Stimulated activated CD4-positive, alpha-beta T cell treated with anti-CD3 and anti-CD28 coated beads, Interleukin-12 subunit alpha, Interleukin-12 subunit beta, amount 100 ng/mL, for 4 hours (primary cell): ENCODE results near the gene KDM3B.
"Not testable (repeated sequence)": the region's sequence is repeated elsewhere in the genome, so short reads cannot be mapped to it uniquely, and the experiment has no call there.

Experiments
- DNase-seq: peaks from one replicate; pipeline ENCODE4 v3.0.0-alpha.2; 2020

Gene KDM3B

GRCh38 chr5:138351517-138351916, 968 bp upstream of the KDM3B start:
- DNase-seq: no peak

GRCh38 chr5:138352722-138353559, 456 bp downstream of the KDM3B start:
- peak; percentile 68 for DNase-seq

GRCh38 chr5:138353560-138354080, 1.1 kb downstream of the KDM3B start:
- DNase-seq: no peak

- no peak for DNase-seq
Observed at GRCh38 chr5:138354387-138354786, 1.9 kb downstream of the KDM3B start.

GRCh38 chr5:138354926-138355378, 2.5 kb downstream of the KDM3B start:
- DNase-seq: peak; percentile 24

DNA sequence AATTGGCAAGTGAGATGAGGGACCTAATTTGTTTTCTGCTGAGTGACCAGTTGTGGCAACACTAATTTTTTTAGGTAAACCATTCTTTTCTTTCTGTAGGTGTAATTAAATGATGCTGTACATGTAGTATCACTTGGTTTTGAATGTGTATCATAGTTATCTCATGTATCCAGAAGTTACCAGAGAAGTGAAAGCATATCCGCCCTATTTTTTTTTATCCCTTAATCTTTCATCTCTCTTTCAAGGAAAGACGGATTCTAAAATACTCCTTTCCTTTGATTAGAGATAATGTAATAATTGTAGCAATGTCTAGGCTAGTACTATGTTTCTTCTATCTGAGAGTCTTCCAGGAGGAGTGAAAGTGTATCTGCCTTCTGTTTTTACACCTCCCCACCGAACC, 7.1 kb downstream of the KDM3B start:
- no peak for DNase-seq

DNA sequence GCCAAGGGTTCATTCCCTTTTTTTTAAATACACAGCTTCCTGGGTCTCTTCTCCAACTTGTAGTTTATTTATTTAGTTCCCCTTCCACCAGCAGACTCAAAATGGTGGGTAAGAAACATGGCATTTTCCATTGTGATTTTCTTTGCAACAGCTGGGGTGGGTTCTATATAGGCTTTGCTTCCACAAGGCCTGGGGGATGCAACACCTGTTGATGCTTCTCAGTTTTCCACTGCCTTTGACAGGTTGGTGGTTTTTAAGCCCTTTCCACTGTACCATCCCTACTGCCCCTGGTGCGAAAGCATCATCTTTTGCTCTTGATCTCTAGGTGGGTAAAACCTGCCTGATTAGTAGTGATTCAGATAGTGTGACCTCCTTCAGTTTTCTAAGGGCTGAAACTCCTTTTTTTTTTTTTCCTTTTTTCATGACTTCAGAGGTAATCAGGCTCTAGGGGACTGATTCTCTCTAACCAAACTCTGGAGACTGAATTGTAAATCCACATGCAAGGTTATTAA, 8.5 kb downstream of the KDM3B start:
- no peak for DNase-seq

DNA sequence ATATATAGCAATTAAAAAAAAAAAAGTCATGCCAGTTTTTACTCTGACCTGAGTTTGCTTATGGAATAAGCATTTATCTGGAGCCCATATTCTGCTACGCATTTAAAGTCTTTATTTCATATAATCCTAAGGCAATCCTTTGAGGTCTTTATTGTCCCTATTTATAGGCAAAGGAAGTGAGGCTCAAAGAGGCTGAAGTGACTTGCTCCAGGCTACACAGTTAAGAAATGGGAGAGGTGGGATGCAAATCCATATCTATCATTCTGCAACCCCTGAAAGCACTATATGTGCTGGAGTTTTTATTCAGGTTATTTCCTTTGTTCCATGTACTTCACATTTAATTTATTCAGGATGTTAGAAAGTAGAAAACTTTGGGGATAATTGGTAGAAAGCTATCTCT, 12.1 kb downstream of the KDM3B start:
- DNase-seq: no peak

DNA sequence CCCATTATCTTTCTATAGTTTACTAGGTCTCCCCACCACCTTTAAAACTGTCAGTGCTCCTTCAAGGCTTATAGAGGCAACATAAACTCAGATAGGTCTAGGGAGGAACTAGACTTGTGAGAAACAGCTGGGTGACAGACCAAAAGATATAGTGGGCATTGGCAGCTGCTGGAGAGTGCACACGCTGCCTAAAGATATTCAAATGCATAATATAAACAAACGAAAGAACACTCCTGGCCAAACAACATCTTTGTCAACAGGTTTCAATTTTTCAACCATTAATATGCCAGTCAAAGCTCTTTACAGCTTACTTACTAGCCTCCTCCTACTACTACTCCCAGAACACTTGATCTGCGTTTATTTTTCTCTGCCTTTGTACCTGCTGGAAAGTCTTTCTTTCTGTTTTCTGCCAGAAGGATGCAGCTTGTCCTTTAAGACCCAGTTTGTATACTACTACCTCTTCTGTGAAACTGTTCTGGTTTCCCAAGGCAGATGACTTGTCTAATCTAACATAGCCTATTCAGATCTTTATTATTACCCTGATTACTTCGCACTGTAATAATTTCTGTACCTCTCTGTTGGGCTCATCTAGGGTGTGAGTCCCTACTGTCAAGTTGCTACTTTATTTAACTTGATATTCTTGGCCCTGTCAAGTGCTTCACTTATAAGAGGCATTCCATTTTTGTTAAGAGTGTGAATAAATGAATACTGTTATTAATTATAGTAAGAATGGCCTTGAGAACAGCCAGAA, 14.3 kb downstream of the KDM3B start:
- no peak for DNase-seq

DNA sequence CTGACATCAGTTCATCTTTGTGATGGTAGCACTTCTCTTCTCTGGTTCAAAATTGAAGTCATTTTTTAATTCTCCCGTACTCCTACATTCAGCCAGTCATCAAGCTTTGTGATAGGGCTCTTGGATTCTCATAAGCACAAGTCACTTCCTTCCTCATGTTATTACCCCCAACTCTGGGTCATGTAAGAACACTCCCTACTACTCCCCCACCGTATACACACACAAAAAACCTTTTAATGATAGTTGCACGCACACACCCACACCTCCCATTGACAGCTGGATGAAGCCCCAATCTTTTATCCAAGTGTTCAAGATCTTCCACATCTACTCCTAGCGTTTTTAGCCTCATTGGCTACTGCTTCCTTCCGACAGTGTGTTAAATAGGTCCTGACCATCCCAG, 16.8 kb downstream of the KDM3B start:
- DNase-seq: no peak

- DNase-seq: no peak
Observed at GRCh38 chr5:138369706-138370105, 17.2 kb downstream of the KDM3B start.

GRCh38 chr5:138370537-138370936, 18.1 kb downstream of the KDM3B start:
- no peak for DNase-seq

DNA sequence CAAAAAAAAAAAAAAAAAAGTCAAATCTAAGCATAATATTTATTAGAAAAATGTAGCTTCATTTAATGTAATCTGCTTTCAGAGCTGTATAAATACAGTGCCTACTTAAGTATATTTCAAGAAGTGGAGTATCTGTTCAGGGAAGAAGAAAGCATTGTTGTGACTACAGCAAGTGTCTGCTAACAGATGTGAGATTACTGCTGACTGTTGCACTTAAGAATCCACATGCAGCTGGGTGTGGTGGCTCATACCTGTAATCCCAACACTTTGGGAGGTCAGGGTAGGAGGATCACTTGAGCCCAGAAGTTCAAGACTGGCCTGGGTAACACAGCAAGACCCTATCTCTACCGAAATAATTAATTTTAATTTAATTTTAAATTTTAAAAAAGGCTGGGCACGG, 19.0 kb downstream of the KDM3B start:
- no peak for DNase-seq

GRCh38 chr5:138372225-138372624, 19.7 kb downstream of the KDM3B start:
- DNase-seq: no peak

GRCh38 chr5:138372653-138373052, 20.2 kb downstream of the KDM3B start:
- DNase-seq: no peak

DNA sequence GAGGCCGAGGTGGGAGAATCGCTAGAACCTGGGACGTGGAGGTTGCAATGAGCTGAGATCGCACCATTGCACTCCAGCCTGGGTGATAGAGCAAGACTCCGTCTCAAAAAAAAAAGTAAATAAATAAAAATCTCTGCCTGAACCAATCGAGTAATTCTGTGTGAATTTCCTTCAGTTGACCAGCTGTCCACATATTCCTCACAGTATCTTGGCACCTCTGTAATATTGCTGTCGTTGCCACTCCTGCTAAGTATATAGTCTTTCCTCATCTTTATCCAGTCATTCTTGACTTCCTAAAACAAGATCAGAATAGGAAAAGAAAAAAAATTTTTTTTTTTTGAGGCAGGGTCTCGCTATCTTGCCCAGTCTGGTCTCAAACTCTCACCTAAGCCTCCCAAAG, 29.9 kb downstream of the KDM3B start:
- DNase-seq: no peak

DNA sequence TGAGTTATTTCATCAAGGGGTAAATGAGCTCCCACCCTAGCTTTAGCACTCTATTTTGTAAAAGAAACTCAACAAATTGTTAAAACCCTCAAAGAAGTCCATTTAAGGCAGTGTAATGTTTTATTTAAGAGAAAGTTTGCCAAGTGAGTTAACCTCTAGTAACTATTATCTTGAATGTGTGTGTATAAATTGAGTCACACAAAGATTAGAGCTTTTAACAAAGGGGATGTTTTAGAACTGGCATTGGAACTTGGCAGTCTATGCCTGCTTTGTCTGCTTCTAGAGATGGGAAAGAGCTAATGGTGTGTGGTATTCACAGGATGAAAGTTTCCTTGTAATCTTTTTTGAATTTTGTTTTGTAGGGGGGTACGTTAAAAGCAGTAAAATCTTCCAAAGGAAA, 33.2 kb downstream of the KDM3B start:
- DNase-seq: no peak

- DNase-seq: no peak
Observed at GRCh38 chr5:138386290-138386689, 33.8 kb downstream of the KDM3B start.

- DNase-seq: no peak
Observed at GRCh38 chr5:138389332-138389731, 36.8 kb downstream of the KDM3B start.

DNA sequence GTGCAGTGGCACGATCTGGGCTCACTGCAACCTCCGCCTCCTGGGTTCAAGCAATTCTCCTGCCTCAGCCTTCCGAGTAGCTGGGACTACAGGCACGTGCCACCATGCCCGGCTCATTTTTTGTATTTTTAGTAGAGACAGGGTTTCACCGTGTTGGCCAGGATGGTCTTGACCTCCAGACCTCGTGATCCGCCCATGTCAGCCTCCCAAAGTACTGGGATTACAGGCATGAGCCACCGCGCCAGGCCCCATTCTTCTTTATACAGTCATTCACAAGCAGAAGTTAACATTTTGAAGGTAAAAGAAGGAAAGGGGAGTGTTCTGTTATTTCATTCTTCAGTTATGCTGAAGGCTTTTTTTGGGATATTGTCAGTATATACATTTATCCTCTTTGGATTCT, 37.4 kb downstream of the KDM3B start:
- DNase-seq: not testable (repeated sequence)

DNA sequence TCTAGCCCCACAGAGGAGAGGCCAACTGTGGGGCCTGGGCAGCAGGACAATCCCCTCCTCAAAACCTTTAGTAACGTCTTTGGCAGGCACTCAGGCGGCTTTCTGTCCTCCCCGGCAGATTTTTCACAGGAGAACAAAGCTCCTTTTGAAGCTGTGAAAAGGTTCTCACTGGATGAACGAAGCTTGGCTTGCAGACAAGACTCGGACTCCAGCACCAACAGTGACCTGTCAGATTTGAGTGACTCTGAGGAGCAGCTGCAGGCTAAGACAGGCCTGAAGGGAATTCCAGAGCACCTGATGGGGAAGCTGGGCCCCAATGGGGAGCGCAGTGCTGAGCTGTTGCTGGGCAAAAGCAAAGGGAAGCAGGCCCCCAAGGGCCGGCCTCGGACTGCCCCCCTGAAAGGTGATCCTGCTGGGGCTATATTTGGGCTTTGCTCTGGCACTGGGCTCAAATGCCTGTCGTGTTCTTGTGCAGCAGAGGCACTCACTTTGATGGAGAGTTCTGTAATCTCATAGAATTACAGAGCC, 39.4 kb downstream of the KDM3B start:
- DNase-seq: no peak

DNA sequence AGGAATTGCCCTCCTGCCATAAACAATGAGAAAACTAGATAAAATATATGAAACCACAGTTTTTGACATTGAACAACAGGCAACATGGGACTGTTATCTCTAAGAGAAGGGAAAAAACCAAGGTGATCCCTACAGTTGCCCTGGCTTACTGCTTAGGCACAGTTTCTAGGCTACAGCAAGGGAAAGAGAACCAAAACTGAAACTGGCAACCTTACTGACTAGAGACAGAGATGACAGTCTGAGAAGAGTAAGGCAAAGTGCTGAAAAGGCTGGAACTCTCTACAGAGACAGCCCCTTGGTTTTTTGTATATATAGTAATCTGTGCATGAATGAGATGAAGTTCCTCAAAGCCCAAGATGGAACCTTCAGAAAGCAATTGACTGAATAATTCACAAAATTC, 50.2 kb downstream of the KDM3B start:
- DNase-seq: no peak

GRCh38 chr5:138408023-138408422, 55.5 kb downstream of the KDM3B start:
- DNase-seq: no peak
